HepG2 (cell line): ENCODE results near the gene NFX1. TPM values are rescaled to one million over a fixed set of nuclear protein-coding genes. Genes with fewer than 3 reads are reported as not detected.

Experiments
- HMGA1 ChIP-seq: sonication (generic); formaldehyde crosslinking; conservative IDR thresholded peaks from 2 replicates; pipeline ENCODE4 v1.4.0; 2020; ENCODE audit warnings: missing genetic modification reagents
- ISL2 ChIP-seq: sonication (generic); formaldehyde crosslinking; IDR thresholded peaks from 2 replicates; pipeline ENCODE4 v1.5.0; 2020; ENCODE audit warnings: missing genetic modification reagents
- KDM4B ChIP-seq: sonication (generic); formaldehyde crosslinking; IDR thresholded peaks from 2 replicates; pipeline ENCODE4 v1.4.0; 2020; ENCODE audit warnings: missing genetic modification reagents
- NCOA2 ChIP-seq: sonication (generic); formaldehyde crosslinking; IDR thresholded peaks from 2 replicates; pipeline ENCODE4 v1.8.0; 2022; ENCODE audit warnings: inconsistent platforms
- NFE2 ChIP-seq: sonication (generic); formaldehyde crosslinking; IDR thresholded peaks from 2 replicates; pipeline ENCODE4 v1.4.0; 2020; ENCODE audit warnings: missing genetic modification reagents
- NR1H2 ChIP-seq: sonication (generic); formaldehyde crosslinking; IDR thresholded peaks from 2 replicates; pipeline ENCODE4 v1.8.1; 2022; ENCODE audit warnings: low read depth, missing genetic modification reagents, borderline replicate concordance
- POLR2A ChIP-seq, 2 experiments: IDR thresholded peaks; 2 replicates each; pipeline ENCODE4 v1.6.1; 2011; ENCODE audit warnings: low read depth in 2 of 2, low read length in 2 of 2, mild to moderate bottlenecking in 1 of 2, moderate library complexity in 1 of 2; ENCODE audit not compliant: insufficient read depth in 1 of 2
- PRPF4 ChIP-seq: fragments of 200-400 bp; formaldehyde crosslinking; IDR thresholded peaks from 2 replicates; pipeline ENCODE4 v1.6.1; 2016; ENCODE audit warnings: low read length, low read depth; ENCODE audit not compliant: poor library complexity, severe bottlenecking
- SMARCC2 ChIP-seq: fragments of 450-650 bp; IDR thresholded peaks from 2 replicates; pipeline ENCODE4 v1.6.1; 2017; ENCODE audit warnings: antibody characterized with exemption, mild to moderate bottlenecking
- SP2 ChIP-seq: sonication (generic); formaldehyde crosslinking; IDR thresholded peaks from 2 replicates; pipeline ENCODE4 v1.5.1; 2020; ENCODE audit warnings: mild to moderate bottlenecking, missing genetic modification reagents
- SRSF4 ChIP-seq: fragments of 200-400 bp; formaldehyde crosslinking; IDR thresholded peaks from one replicate; pipeline ENCODE4 v1.6.1; 2018; ENCODE audit warnings: mild to moderate bottlenecking, low read depth, low read length, moderate library complexity; ENCODE audit not compliant: poor library complexity, severe bottlenecking
- YY1 ChIP-seq: IDR thresholded peaks from 2 replicates; pipeline ENCODE4 v1.6.1; 2011; ENCODE audit warnings: low read length, low read depth, moderate library complexity, mild to moderate bottlenecking; ENCODE audit not compliant: insufficient read depth, insufficient replicate concordance
- ZFP82 ChIP-seq: sonication (generic); formaldehyde crosslinking; IDR thresholded peaks from 2 replicates; pipeline ENCODE4 v1.5.1; 2020; ENCODE audit warnings: mild to moderate bottlenecking, missing genetic modification reagents, borderline replicate concordance
- ZNF607 ChIP-seq: sonication (generic); formaldehyde crosslinking; IDR thresholded peaks from 2 replicates; pipeline ENCODE4 v1.5.1; 2020; ENCODE audit warnings: missing genetic modification reagents, mild to moderate bottlenecking, borderline replicate concordance
- polyA plus RNA-seq, 8 experiments: library from polyadenylated mRNA; depleted of rRNA in 3 of 8; stranded (reverse) in 7 of 8; unstranded in 1 of 8; fragments of >200 nt; fragmentation: Illumina TruSeq in 4 of 8; extraction: Trizol in 4 of 8; gene quantifications; 2 replicates each; pipeline versions ENCODE4 v1.2.1 to v1.2.3, GENCODE V29; 2011 to 2016; ENCODE audit warnings: low read depth in 4 of 8, missing spikeins in 1 of 8, mixed read lengths in 1 of 8; ENCODE audit not compliant: insufficient read depth in 1 of 8
- total RNA-seq, 5 experiments: library from RNA; depleted of rRNA; stranded (reverse); fragments of >200 nt; fragmentation: Illumina TruSeq; extraction: Trizol; gene quantifications; 2 replicates each; pipeline ENCODE4 v1.2.3, GENCODE V29; 2016; ENCODE audit warnings: low read depth in 1 of 5
- TF ChIP-seq, protein P1 (sequence below): sonication (generic); formaldehyde crosslinking; IDR thresholded peaks from 2 replicates; pipeline ENCODE4 v1.5.1; 2020; ENCODE audit warnings: mild to moderate bottlenecking, missing genetic modification reagents, moderate library complexity
- TF ChIP-seq, protein P2 (sequence below): sonication (generic); formaldehyde crosslinking; IDR thresholded peaks from 2 replicates; pipeline ENCODE4 v1.4.0; 2020; ENCODE audit warnings: missing genetic modification reagents
- TF ChIP-seq, protein P3 (sequence below): sonication (generic); formaldehyde crosslinking; IDR thresholded peaks from 2 replicates; pipeline ENCODE4 v1.4.0; 2020; ENCODE audit warnings: missing genetic modification reagents, borderline replicate concordance
- TF ChIP-seq, protein P4 (sequence below): sonication (generic); formaldehyde crosslinking; IDR thresholded peaks from 2 replicates; pipeline ENCODE4 v1.4.0; 2020; ENCODE audit warnings: mild to moderate bottlenecking, missing genetic modification reagents

The NFX1 gene
- total and polyA plus RNA-seq, 2 of the 13 experiments (the other 11 are each of a cell fraction or from before 2014, with no cell fraction given), result 23.9 to 27.5 TPM

DNA sequence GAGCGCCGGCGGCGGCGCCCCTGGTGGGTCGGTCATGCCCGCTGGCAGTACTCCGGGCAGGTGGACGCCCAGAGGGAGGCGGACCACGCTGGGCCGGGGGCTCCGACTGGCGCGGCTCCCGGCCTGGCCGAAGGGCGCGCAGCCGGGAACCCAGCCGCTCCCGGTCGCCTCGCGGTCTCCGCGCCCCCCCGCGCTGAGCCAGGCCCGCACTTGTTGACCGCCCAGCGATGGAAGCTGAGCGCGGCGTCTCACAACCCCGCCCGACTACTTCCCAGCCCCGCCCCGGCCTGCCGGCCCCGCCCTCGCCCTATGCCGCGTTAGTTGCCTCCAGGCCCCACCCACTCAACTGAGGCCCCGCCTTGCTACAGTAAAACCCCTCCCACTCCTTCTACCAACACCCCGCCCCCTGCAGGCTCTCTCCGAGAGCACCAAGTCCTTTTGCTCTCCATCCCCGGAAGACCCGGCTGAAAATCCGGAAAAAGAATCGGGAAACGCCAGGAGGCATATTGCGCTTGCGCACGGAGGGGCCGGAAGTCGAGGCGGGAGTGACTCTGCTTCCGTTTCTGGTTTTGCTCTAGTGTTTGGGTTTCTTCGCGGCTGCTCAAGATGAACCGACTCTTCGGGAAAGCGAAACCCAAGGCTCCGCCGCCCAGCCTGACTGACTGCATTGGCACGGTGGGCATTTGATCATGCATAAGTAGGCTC lies 25.7 kb upstream of the NFX1 start, which contains the start of the genes BAG1 and CHMP5 (continued):
- TF ChIP-seq, protein P1, sequence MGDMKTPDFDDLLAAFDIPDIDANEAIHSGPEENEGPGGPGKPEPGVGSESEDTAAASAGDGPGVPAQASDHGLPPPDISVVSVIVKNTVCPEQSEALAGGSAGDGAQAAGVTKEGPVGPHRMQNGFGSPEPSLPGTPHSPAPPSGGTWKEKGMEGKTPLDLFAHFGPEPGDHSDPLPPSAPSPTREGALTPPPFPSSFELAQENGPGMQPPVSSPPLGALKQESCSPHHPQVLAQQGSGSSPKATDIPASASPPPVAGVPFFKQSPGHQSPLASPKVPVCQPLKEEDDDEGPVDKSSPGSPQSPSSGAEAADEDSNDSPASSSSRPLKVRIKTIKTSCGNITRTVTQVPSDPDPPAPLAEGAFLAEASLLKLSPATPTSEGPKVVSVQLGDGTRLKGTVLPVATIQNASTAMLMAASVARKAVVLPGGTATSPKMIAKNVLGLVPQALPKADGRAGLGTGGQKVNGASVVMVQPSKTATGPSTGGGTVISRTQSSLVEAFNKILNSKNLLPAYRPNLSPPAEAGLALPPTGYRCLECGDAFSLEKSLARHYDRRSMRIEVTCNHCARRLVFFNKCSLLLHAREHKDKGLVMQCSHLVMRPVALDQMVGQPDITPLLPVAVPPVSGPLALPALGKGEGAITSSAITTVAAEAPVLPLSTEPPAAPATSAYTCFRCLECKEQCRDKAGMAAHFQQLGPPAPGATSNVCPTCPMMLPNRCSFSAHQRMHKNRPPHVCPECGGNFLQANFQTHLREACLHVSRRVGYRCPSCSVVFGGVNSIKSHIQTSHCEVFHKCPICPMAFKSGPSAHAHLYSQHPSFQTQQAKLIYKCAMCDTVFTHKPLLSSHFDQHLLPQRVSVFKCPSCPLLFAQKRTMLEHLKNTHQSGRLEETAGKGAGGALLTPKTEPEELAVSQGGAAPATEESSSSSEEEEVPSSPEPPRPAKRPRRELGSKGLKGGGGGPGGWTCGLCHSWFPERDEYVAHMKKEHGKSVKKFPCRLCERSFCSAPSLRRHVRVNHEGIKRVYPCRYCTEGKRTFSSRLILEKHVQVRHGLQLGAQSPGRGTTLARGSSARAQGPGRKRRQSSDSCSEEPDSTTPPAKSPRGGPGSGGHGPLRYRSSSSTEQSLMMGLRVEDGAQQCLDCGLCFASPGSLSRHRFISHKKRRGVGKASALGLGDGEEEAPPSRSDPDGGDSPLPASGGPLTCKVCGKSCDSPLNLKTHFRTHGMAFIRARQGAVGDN (CRISPR knock-in tag), result peak; percentile 37; the same call in 1 of the 2 replicates
- TF ChIP-seq NFE2 (CRISPR knock-in tag), result no peak
- no peak for TF ChIP-seq PRPF4
- TF ChIP-seq NCOA2, result peak; percentile 19; the same call in 1 of the 2 replicates
- no peak for TF ChIP-seq SP2 (CRISPR knock-in tag)
- TF ChIP-seq ISL2 (CRISPR knock-in tag), result peak; percentile 32; the same call in 1 of the 2 replicates
- no peak for TF ChIP-seq SMARCC2
- TF ChIP-seq ZNF607, result 0 out of 2 replicates have a peak, but pooled peaks have one; percentile 18
- TF ChIP-seq SRSF4, result no peak
- TF ChIP-seq, protein P2, sequence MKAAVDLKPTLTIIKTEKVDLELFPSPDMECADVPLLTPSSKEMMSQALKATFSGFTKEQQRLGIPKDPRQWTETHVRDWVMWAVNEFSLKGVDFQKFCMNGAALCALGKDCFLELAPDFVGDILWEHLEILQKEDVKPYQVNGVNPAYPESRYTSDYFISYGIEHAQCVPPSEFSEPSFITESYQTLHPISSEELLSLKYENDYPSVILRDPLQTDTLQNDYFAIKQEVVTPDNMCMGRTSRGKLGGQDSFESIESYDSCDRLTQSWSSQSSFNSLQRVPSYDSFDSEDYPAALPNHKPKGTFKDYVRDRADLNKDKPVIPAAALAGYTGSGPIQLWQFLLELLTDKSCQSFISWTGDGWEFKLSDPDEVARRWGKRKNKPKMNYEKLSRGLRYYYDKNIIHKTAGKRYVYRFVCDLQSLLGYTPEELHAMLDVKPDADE (CRISPR knock-in tag), result no peak
- TF ChIP-seq, protein P3, sequence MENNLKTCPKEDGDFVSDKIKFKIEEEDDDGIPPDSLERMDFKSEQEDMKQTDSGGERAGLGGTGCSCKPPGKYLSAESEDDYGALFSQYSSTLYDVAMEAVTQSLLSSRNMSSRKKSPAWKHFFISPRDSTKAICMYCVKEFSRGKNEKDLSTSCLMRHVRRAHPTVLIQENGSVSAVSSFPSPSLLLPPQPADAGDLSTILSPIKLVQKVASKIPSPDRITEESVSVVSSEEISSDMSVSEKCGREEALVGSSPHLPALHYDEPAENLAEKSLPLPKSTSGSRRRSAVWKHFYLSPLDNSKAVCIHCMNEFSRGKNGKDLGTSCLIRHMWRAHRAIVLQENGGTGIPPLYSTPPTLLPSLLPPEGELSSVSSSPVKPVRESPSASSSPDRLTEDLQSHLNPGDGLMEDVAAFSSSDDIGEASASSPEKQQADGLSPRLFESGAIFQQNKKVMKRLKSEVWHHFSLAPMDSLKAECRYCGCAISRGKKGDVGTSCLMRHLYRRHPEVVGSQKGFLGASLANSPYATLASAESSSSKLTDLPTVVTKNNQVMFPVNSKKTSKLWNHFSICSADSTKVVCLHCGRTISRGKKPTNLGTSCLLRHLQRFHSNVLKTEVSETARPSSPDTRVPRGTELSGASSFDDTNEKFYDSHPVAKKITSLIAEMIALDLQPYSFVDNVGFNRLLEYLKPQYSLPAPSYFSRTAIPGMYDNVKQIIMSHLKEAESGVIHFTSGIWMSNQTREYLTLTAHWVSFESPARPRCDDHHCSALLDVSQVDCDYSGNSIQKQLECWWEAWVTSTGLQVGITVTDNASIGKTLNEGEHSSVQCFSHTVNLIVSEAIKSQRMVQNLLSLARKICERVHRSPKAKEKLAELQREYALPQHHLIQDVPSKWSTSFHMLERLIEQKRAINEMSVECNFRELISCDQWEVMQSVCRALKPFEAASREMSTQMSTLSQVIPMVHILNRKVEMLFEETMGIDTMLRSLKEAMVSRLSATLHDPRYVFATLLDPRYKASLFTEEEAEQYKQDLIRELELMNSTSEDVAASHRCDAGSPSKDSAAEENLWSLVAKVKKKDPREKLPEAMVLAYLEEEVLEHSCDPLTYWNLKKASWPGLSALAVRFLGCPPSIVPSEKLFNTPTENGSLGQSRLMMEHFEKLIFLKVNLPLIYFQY (CRISPR knock-in tag), result no peak
- peak; percentile 71; the same call in 1 of the 2 replicates for TF ChIP-seq ZFP82
- TF ChIP-seq KDM4B (CRISPR knock-in tag), result no peak; the same call in 1 of the 2 replicates
- TF ChIP-seq NR1H2 (CRISPR knock-in tag), result no peak
- TF ChIP-seq, protein P4, sequence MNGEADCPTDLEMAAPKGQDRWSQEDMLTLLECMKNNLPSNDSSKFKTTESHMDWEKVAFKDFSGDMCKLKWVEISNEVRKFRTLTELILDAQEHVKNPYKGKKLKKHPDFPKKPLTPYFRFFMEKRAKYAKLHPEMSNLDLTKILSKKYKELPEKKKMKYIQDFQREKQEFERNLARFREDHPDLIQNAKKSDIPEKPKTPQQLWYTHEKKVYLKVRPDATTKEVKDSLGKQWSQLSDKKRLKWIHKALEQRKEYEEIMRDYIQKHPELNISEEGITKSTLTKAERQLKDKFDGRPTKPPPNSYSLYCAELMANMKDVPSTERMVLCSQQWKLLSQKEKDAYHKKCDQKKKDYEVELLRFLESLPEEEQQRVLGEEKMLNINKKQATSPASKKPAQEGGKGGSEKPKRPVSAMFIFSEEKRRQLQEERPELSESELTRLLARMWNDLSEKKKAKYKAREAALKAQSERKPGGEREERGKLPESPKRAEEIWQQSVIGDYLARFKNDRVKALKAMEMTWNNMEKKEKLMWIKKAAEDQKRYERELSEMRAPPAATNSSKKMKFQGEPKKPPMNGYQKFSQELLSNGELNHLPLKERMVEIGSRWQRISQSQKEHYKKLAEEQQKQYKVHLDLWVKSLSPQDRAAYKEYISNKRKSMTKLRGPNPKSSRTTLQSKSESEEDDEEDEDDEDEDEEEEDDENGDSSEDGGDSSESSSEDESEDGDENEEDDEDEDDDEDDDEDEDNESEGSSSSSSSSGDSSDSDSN (CRISPR knock-in tag), result peak; percentile 65; the same call in 1 of the 2 replicates
- peak; percentile 36 for TF ChIP-seq YY1
- peak; percentile 69 to 70 for TF ChIP-seq POLR2A (IDR thresholded peaks at IDR 0.05; ENCODE audit: insufficient read depth in 1 of 2, low read depth in 2 of 2, low read length in 2 of 2)
- TF ChIP-seq HMGA1 (CRISPR knock-in tag), result no peak
